Lung (tissue), 12 donors: ENCODE data around the gene COQ9. TPM values are rescaled to one million over a fixed set of nuclear protein-coding genes. Genes with fewer than 3 reads are reported as not detected.

Source experiments
- ATAC-seq: fragments of 200-7000 bp; cut with Tn5 transposase; one replicate; pipeline ENCODE4 v1.9.1; 2020; ENCODE audit warnings: moderate number of reproducible peaks; ENCODE audit not compliant: insufficient read depth, low FRiP score
- DNase-seq, 3 donors: peaks; one replicate each; pipeline ENCODE4 v3.0.0-alpha.2; 2013 to 2017
- H3K27ac ChIP-seq, 2 donors: one replicate each; pipeline ENCODE4 v1.5.1; 2013; ENCODE audit warnings: mild to moderate bottlenecking in 2 of 2, moderate library complexity in 2 of 2, control low read depth in 1 of 2, inconsistent platforms in 1 of 2, low read depth in 1 of 2, low read length in 1 of 2
- H3K27me3 ChIP-seq, 3 donors: one replicate each; pipeline ENCODE4 v1.5.1; 2013; ENCODE audit warnings: low read length in 2 of 3; ENCODE audit not compliant: control insufficient read depth in 3 of 3, insufficient read depth in 3 of 3
- H3K36me3 ChIP-seq, 4 donors: one replicate each; pipeline ENCODE4 v1.5.1; 2013; ENCODE audit warnings: low read length in 4 of 4, mild to moderate bottlenecking in 1 of 4, moderate library complexity in 1 of 4; ENCODE audit not compliant: control insufficient read depth in 4 of 4, insufficient read depth in 4 of 4
- H3K4me1 ChIP-seq, 5 donors: one replicate each; pipeline ENCODE4 v1.5.1; 2013; ENCODE audit warnings: low read length in 5 of 5, mild to moderate bottlenecking in 2 of 5, moderate library complexity in 1 of 5; ENCODE audit not compliant: control insufficient read depth in 5 of 5, insufficient read depth in 5 of 5
- H3K4me3 ChIP-seq: one replicate; pipeline ENCODE4 v1.5.1; 2013; ENCODE audit warnings: mild to moderate bottlenecking, control low read depth, moderate library complexity
- H3K9ac ChIP-seq, 2 donors: one replicate each; pipeline ENCODE4 v1.5.1; 2013; ENCODE audit warnings: low read length in 2 of 2, control low read depth in 1 of 2; ENCODE audit not compliant: insufficient read depth in 1 of 2
- H3K9me3 ChIP-seq, 4 donors: one replicate each; pipeline ENCODE4 v1.5.1; 2013; ENCODE audit warnings: low read length in 3 of 4, mild to moderate bottlenecking in 1 of 4, moderate library complexity in 1 of 4; ENCODE audit not compliant: control insufficient read depth in 4 of 4, insufficient read depth in 3 of 4
- CTCF ChIP-seq: IDR thresholded peaks from 2 replicates; pipeline ENCODE4 v1.5.1; 2012; ENCODE audit warnings: mild to moderate bottlenecking; ENCODE audit errors: control extremely low read depth, extremely low read depth
- whole genome bisulfite sequencing, 2 donors: extraction: QIAGEN DNeasy Blood & Tissue Kit; methylation state at CpG; one replicate each; pipeline ENCODE4 v1.1.7; 2013; 5-methylcytosine and 5-hydroxymethylcytosine counted together
- polyA plus RNA-seq, 2 donors: library from polyadenylated mRNA; stranded (reverse); fragments of 200-250 nt; gene quantifications; one replicate each; pipeline ENCODE4 v1.2.1, GENCODE V29; 2013
- total RNA-seq, 2 donors: library from RNA; depleted of rRNA in 1 of 2; stranded (reverse); fragments of >200 nt in 1 of 2; gene quantifications; one replicate each; pipeline ENCODE4 v1.2.1, GENCODE V29; 2014 to 2021
- donor health status: control.
- donor health status: control.
- donor health status: Bipolar disorder and iron deficiency.
- donor health status: healthy.
- donor health status: DM: yes; HTN: yes; CAD: no.

Gene COQ9
- total and polyA plus RNA-seq, 4 donors: 42.2 to 59.5 (median 46.8) TPM

- H3K27me3 ChIP-seq: no peaks in the 10 kb centered on the region
- H3K36me3 ChIP-seq: peaks cover 20 to 46% (median 32%) of the 10 kb centered on the region in 4 donors
- H3K9ac ChIP-seq: no peak overlapping the region
- no peak overlapping the region for H3K4me3 ChIP-seq
- no peaks in the 10 kb centered on the region for H3K9me3 ChIP-seq
- DNase-seq (no peak), ATAC-seq (no peak)
- no peak for TF ChIP-seq CTCF
- peaks cover 0 to 12% (median 4%) of the 10 kb centered on the region in 5 donors for H3K4me1 ChIP-seq
- no peak overlapping the region for H3K27ac ChIP-seq
- 75 to 81% methylated on average over 2 of the region's 2 CpGs for WGBS, 2 donors
Measured at GRCh38 chr16:57464523-57464922, 17.2 kb downstream of the COQ9 start.

GRCh38 chr16:57468346-57468745 is 21.1 kb downstream of the COQ9 start:
- ATAC-seq: no peak
- H3K27ac ChIP-seq: no peak overlapping the region
- no peaks in the 10 kb centered on the region for H3K27me3 ChIP-seq
- no peaks in the 10 kb centered on the region for H3K9me3 ChIP-seq
- no peak for DNase-seq
- peaks cover 29 to 59% (median 52%) of the 10 kb centered on the region in 4 donors for H3K36me3 ChIP-seq
- H3K4me3 ChIP-seq: no peak overlapping the region
- no peak overlapping the region for H3K9ac ChIP-seq
- peaks cover 0 to 15% (median 10%) of the 10 kb centered on the region in 5 donors for H3K4me1 ChIP-seq
- WGBS, 2 donors: 91 to 95% methylated on average over 2 of the region's 2 CpGs
- no peak for TF ChIP-seq CTCF

- Histone ChIP-seq H3K4me1 (peaks cover 0 to 12% (median 8%) of the 10 kb centered on the region in 5 donors), H3K9ac (no peak overlapping the region), H3K27me3 (no peaks in the 10 kb centered on the region), H3K36me3 (peaks cover 29 to 62% (median 56%) of the 10 kb centered on the region in 4 donors), H3K4me3 (no peak overlapping the region), H3K9me3 (no peaks in the 10 kb centered on the region), H3K27ac (no peak overlapping the region)
- TF ChIP-seq CTCF: no peak
- no peak for DNase-seq
- 87 to 94% methylated on average over 11 of the region's 11 CpGs for WGBS, 2 donors
- ATAC-seq: no peak
Measured at GRCh38 chr16:57469046-57469445, 21.8 kb downstream of the COQ9 start.

DNA sequence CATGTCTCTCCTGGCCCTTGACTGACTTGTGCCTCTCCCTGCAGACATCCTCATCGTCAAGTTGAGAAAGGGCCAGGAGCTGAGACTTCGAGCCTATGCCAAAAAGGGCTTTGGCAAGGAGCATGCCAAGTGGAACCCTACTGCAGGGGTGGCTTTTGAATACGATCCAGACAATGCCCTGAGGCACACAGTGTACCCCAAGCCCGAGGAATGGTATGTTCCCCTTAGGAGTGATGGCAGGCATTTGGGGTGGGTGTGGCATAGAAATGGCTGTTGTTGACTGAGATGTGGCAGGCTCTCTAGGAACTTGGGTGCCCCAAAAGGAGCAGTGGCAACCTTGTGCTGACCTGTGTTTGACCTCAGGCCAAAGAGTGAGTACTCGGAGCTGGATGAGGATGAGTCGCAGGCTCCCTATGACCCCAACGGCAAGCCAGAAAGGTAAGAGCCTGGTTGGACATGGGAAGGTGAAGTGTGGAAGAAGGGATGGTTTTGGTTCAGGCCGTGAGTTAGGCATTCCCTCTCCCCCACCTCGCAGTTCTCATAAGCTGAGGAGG is 22.7 kb downstream of the COQ9 start:
- ATAC-seq: no peak

More for the DNA sequence above, 22.7 kb downstream of the COQ9 start:
- Histone ChIP-seq H3K4me1 (peaks cover 0 to 12% (median 5%) of the 10 kb centered on the region in 5 donors), H3K9ac (no peak overlapping the region), H3K36me3 (peaks cover 29 to 63% (median 58%) of the 10 kb centered on the region in 4 donors), H3K9me3 (no peaks in the 10 kb centered on the region), H3K27me3 (no peaks in the 10 kb centered on the region), H3K4me3 (no peak overlapping the region), H3K27ac (peak overlapping the region in 1 of 2 donors; percentile 55)
- WGBS, 2 donors: 77 to 85% methylated on average over 9 of the region's 9 CpGs
- no peak for DNase-seq
- no peak for TF ChIP-seq CTCF
